Retinal pigment epithelial cell (primary cell): Measurements from ENCODE around the gene YOD1.

Experiments
- DNase-seq: peaks from one replicate; pipeline ENCODE4 v3.0.0-alpha.2; 2010; ENCODE audit warnings: low read depth
- H3K4me3 ChIP-seq: 2 replicates; pipeline ENCODE4 v1.5.1; 2011; ENCODE audit warnings: mild to moderate bottlenecking, low read length, control low read depth, moderate library complexity
- TF ChIP-seq, protein P1 (sequence below): conservative IDR thresholded peaks from 2 replicates; pipeline ENCODE4 v1.5.1; 2011; ENCODE audit warnings: low read depth, low read length, control low read depth, inconsistent platforms

Gene YOD1

GRCh38 chr1:207030522-207031009, 20.4 kb downstream of the YOD1 start:
- TF ChIP-seq, protein P1, sequence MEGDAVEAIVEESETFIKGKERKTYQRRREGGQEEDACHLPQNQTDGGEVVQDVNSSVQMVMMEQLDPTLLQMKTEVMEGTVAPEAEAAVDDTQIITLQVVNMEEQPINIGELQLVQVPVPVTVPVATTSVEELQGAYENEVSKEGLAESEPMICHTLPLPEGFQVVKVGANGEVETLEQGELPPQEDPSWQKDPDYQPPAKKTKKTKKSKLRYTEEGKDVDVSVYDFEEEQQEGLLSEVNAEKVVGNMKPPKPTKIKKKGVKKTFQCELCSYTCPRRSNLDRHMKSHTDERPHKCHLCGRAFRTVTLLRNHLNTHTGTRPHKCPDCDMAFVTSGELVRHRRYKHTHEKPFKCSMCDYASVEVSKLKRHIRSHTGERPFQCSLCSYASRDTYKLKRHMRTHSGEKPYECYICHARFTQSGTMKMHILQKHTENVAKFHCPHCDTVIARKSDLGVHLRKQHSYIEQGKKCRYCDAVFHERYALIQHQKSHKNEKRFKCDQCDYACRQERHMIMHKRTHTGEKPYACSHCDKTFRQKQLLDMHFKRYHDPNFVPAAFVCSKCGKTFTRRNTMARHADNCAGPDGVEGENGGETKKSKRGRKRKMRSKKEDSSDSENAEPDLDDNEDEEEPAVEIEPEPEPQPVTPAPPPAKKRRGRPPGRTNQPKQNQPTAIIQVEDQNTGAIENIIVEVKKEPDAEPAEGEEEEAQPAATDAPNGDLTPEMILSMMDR, result no peak
- DNase-seq, result no peak
- H3K4me3 ChIP-seq, result no peak overlapping the region

DNA sequence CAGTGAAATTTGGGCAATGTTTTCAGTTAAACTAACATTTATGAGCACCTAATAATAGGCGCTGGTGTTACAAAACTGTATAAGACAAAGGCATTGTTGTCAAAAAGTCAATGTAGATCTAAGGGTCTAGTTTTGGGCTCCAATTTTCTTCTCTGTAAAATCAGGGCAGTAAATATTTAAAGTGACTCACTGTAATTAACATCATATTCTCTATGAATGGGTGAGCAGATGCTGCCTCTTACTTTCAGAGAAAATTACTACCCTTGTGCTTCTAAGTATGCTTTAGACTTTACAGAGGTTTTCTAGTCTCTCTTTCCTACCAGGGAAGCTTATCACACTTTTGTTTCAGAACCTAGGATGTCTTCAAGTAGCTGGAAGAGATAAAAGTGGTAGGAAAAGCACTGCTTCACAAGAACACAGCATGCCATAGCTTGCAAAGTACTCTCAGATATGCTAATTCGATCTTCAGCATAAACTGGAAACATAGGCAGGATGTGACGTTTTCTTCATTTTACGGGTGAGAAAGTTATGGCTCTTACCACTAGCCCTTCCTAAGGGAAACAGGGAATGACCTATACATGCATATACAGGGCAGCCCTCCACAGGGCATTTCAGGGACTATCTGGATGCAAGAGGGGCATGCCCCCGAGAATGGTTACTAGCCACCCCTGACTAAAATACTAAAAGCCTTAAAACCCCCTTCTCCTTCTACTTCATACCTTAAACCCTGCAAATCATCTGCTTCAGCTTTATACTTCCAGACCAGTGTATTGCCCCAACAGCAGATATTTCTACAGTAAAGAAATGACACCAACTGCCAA, 21.1 kb downstream of the YOD1 start:
- no peak overlapping the region for H3K4me3 ChIP-seq
- no peak for DNase-seq
- TF ChIP-seq, protein P1, result no peak

DNA sequence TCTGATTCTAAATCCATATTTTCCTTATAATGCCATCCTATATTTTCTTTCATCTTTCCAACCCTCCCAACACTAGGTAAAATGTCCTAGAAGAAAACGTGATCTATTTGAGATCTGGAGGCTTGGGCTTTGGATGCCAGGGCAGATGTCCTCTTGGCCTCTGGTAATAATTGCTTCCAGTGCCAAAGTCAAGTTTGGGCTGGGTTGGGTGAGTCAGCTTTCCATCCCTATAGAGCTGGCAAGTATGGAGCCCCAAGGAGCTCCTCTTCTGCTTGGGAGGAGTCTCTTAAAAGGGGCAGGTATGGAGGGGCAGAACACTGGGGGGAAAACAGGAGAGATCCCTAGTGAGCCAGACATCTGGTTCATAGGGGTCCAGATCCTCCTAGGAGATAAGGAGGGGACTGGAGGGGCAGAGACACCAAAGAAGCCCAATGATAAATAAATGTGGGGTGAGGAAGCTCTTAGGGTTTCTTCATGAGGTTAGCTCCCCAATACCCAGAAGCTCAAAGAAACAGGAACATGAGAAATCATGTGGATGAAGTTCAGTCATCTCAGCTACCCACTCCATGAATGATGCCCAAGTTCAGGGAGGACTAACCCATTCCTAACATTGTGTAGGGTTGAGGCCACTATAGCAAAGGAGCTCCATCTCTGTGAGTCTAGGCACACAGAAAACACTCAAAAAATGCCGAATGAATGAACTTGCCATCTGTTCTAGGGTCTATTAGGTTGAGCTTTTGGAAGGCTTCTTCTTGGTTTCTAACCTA, 21.9 kb downstream of the YOD1 start:
- DNase-seq, result no peak
- TF ChIP-seq, protein P1, result no peak
- no peak overlapping the region for H3K4me3 ChIP-seq

GRCh38 chr1:207027921-207028320, 23.1 kb downstream of the YOD1 start:
- TF ChIP-seq, protein P1, result no peak
- no peak overlapping the region for H3K4me3 ChIP-seq
- DNase-seq, result no peak

DNA sequence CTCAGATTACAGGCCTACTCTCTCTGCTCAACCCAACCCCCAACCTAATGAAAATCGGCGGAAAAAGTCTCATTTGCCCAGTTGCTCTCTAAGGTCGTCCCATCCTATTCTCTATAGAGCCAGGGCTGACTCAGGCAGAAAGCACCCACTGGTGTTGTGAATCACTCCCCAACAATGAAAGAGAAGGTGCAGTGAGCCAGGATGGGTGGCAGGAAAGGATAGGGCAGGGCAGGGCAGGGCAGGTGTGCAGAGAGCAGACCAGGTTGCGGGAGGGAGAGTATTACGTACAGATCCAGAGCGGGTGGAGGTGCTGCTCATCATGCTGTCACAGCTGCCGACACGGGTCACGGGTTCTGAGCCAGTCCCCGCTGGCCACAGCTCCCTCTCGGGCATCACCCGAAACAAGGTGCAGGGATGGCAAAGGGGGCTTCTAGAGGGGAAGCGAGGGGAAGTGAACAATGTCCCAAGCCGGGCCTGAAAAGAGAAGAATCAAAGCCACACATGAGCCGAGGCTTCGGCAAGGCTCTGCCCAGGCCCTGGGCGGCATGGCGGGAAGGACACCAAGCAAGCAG, 23.7 kb downstream of the YOD1 start:
- TF ChIP-seq, protein P1, result no peak
- no peak for DNase-seq
- no peak overlapping the region for H3K4me3 ChIP-seq

GRCh38 chr1:207026104-207026534, 24.9 kb downstream of the YOD1 start:
- no peak overlapping the region for H3K4me3 ChIP-seq
- DNase-seq, result no peak
- TF ChIP-seq, protein P1, result no peak
